ENCODE measurements around the gene PRKG1. TPM values are rescaled to one million over a fixed set of nuclear protein-coding genes. Genes with fewer than 3 reads are reported as not detected.

PRKG1 gene
- total RNA-seq, 2 donors from 2014 or later, result 1.3 to 2.7 TPM

GRCh38 chr10:51667678-51668335 is 593.5 kb downstream of the PRKG1 start:
- H3K4me1 Mint-ChIP-seq, result no peaks in the 10 kb centered on the region
- WGBS, 2 experiments (ENCODE audit: insufficient coverage in 1 of 2, insufficient read length in 1 of 2), result 83% methylated on average over 1 of the region's 1 CpG
- no peak overlapping the region for H3K4me3 Mint-ChIP-seq

GRCh38 chr10:51668336-51668689 is 594.0 kb downstream of the PRKG1 start:
- H3K9ac ChIP-seq (ENCODE audit: extremely low read depth, low read length, poor library complexity, severe bottlenecking), result no peak overlapping the region
- H3K9me3 Mint-ChIP-seq, result peaks cover 12% of the 10 kb centered on the region
- H3K27ac Mint-ChIP-seq, result no peak overlapping the region

More at GRCh38 chr10:51667678-51668335, 593.5 kb downstream of the PRKG1 start:
- TF ChIP-seq CTCF (conservative IDR thresholded peaks at IDR 0.05), result no peak
- no peaks in the 10 kb centered on the region for H3K9me3 ChIP-seq (ENCODE audit: control insufficient read depth, low read length)
- no peaks in the 10 kb centered on the region for H3K4me1 ChIP-seq (ENCODE audit: control insufficient read depth, insufficient read depth, low read length)
- H3K36me3 ChIP-seq (ENCODE audit: control insufficient read depth, insufficient read depth, low read length), result no peaks in the 10 kb centered on the region
- no peaks in the 10 kb centered on the region for H3K27me3 Mint-ChIP-seq (ENCODE audit: insufficient read depth)
- no peak overlapping the region for H3K27ac Mint-ChIP-seq
- H3K9ac ChIP-seq (ENCODE audit: extremely low read depth, low read length, poor library complexity, severe bottlenecking), result no peak overlapping the region
- H3K27me3 ChIP-seq (ENCODE audit: control insufficient read depth, insufficient read depth, low read length, poor library complexity, severe bottlenecking), result no peaks in the 10 kb centered on the region
- peaks cover 12% of the 10 kb centered on the region for H3K9me3 Mint-ChIP-seq
- DNase-seq, result no peak
- H3K36me3 Mint-ChIP-seq (ENCODE audit: low read depth), result no peaks in the 10 kb centered on the region
- no peak overlapping the region for H3K27ac ChIP-seq (ENCODE audit: low read depth, low read length)
- no peak overlapping the region for H3K4me3 ChIP-seq (ENCODE audit: low read length)

GRCh38 chr10:51669041-51669440 is 594.8 kb downstream of the PRKG1 start:
- Histone ChIP-seq H3K27ac (ENCODE audit: low read depth, low read length) (no peak overlapping the region), H3K4me3 (ENCODE audit: low read length) (no peak overlapping the region), H3K4me1 (ENCODE audit: control insufficient read depth, insufficient read depth, low read length) (no peaks in the 10 kb centered on the region), H3K27me3 (ENCODE audit: control insufficient read depth, insufficient read depth, low read length, poor library complexity, severe bottlenecking) (no peaks in the 10 kb centered on the region), H3K9ac (ENCODE audit: extremely low read depth, low read length, poor library complexity, severe bottlenecking) (no peak overlapping the region), H3K36me3 (ENCODE audit: control insufficient read depth, insufficient read depth, low read length) (no peaks in the 10 kb centered on the region), H3K9me3 (ENCODE audit: control insufficient read depth, low read length) (no peaks in the 10 kb centered on the region)
- Mint-ChIP-seq H3K4me3 (no peak overlapping the region), H3K4me1 (no peaks in the 10 kb centered on the region), H3K36me3 (ENCODE audit: low read depth) (no peaks in the 10 kb centered on the region), H3K27ac (no peak overlapping the region), H3K27me3 (ENCODE audit: insufficient read depth) (no peaks in the 10 kb centered on the region), H3K9me3 (peaks cover 12% of the 10 kb centered on the region)
- no peak for DNase-seq
- TF ChIP-seq CTCF (conservative IDR thresholded peaks at IDR 0.05), result no peak
- WGBS, 2 experiments (ENCODE audit: insufficient coverage in 1 of 2, insufficient read length in 1 of 2), result 94 to 100% methylated on average over 1 to 5 of the region's 5 CpGs

More at GRCh38 chr10:51668336-51668689, 594.0 kb downstream of the PRKG1 start:
- no peaks in the 10 kb centered on the region for H3K36me3 Mint-ChIP-seq (ENCODE audit: low read depth)
- Histone ChIP-seq H3K36me3 (ENCODE audit: control insufficient read depth, insufficient read depth, low read length) (no peaks in the 10 kb centered on the region), H3K27me3 (ENCODE audit: control insufficient read depth, insufficient read depth, low read length, poor library complexity, severe bottlenecking) (no peaks in the 10 kb centered on the region), H3K4me1 (ENCODE audit: control insufficient read depth, insufficient read depth, low read length) (no peaks in the 10 kb centered on the region), H3K27ac (ENCODE audit: low read depth, low read length) (no peak overlapping the region), H3K4me3 (ENCODE audit: low read length) (no peak overlapping the region), H3K9me3 (ENCODE audit: control insufficient read depth, low read length) (no peaks in the 10 kb centered on the region)
- TF ChIP-seq CTCF (conservative IDR thresholded peaks at IDR 0.05), result no peak
- H3K4me3 Mint-ChIP-seq, result no peak overlapping the region
- DNase-seq, result no peak
- H3K27me3 Mint-ChIP-seq (ENCODE audit: insufficient read depth), result no peaks in the 10 kb centered on the region
- H3K4me1 Mint-ChIP-seq, result no peaks in the 10 kb centered on the region
